ENCODE results near the gene PRR19.

GRCh38 chr19:42316223-42317211 lies 14.6 kb downstream of the PRR19 start:
- peak; percentile 64; the same call in 1 of the 2 replicates for TF ChIP-seq TAF1 (IDR thresholded peaks at IDR 0.05; ENCODE audit: borderline replicate concordance, insufficient read depth, low read length)
- TF ChIP-seq POLR2AphosphoS5 (IDR thresholded peaks at IDR 0.05; ENCODE audit: low read depth, low read length): peak; percentile 94
